GM23248 (cell line): ENCODE measurements around the gene ZNF503. TPM values are rescaled to one million over a fixed set of nuclear protein-coding genes. Genes with fewer than 3 reads are reported as not detected.

ENCODE experiments used
- DNase-seq: peaks from one replicate; pipeline ENCODE4 v3.0.0-alpha.2; 2015
- H2AFZ ChIP-seq: fragments of 200-600 bp; sonication (generic); 2 replicates; pipeline ENCODE4 v1.6.1; 2016; ENCODE audit warnings: antibody characterized with exemption
- H3F3A ChIP-seq: fragments of 200-600 bp; sonication (generic); 2 replicates; pipeline ENCODE4 v1.6.1; 2016; ENCODE audit warnings: mild to moderate bottlenecking, antibody characterized with exemption, mixed run types; ENCODE audit not compliant: insufficient read depth
- H3K27ac ChIP-seq: fragments of 200-600 bp; sonication (generic); 2 replicates; pipeline ENCODE4 v1.5.1; 2016; ENCODE audit warnings: mild to moderate bottlenecking
- H3K27me3 ChIP-seq: fragments of 200-600 bp; sonication (generic); replicated peaks from 2 replicates; pipeline ENCODE4 v1.6.1; 2016; ENCODE audit warnings: mild to moderate bottlenecking; ENCODE audit not compliant: insufficient read depth
- H3K36me3 ChIP-seq: fragments of 200-600 bp; sonication (generic); 2 replicates; pipeline ENCODE4 v1.6.1; 2016; ENCODE audit warnings: low read depth, mild to moderate bottlenecking
- H3K4me1 ChIP-seq: fragments of 200-600 bp; sonication (generic); 2 replicates; pipeline ENCODE4 v1.6.1; 2016; ENCODE audit warnings: mild to moderate bottlenecking; ENCODE audit not compliant: insufficient read depth
- H3K4me2 ChIP-seq: fragments of 200-600 bp; sonication (generic); one replicate; pipeline ENCODE4 v1.6.1; 2016; ENCODE audit warnings: mild to moderate bottlenecking; ENCODE audit not compliant: unreplicated experiment
- H3K4me3 ChIP-seq: fragments of 200-600 bp; sonication (generic); 2 replicates; pipeline ENCODE4 v1.5.1; 2016; ENCODE audit warnings: mild to moderate bottlenecking
- H3K79me2 ChIP-seq: fragments of 200-600 bp; sonication (generic); 2 replicates; pipeline ENCODE4 v1.6.1; 2016; ENCODE audit warnings: mild to moderate bottlenecking; ENCODE audit not compliant: insufficient read depth
- H3K9ac ChIP-seq: fragments of 200-600 bp; sonication (generic); 2 replicates; pipeline ENCODE4 v1.6.1; 2016; ENCODE audit warnings: mild to moderate bottlenecking
- H3K9me2 ChIP-seq: fragments of 200-600 bp; sonication (generic); 2 replicates; pipeline ENCODE4 v1.6.1; 2016; ENCODE audit warnings: mixed run types, mild to moderate bottlenecking, moderate library complexity; ENCODE audit not compliant: insufficient read depth
- H3K9me3 ChIP-seq: fragments of 200-600 bp; sonication (generic); one replicate; pipeline ENCODE4 v1.6.1; 2017; ENCODE audit warnings: low read depth
- H4K20me1 ChIP-seq: fragments of 200-600 bp; sonication (generic); 2 replicates; pipeline ENCODE4 v1.6.0; 2016; ENCODE audit not compliant: insufficient read depth
- EZH2 ChIP-seq: fragments of 200-600 bp; sonication (generic); IDR thresholded peaks from 2 replicates; pipeline ENCODE4 v1.6.1; 2018; ENCODE audit warnings: antibody characterized with exemption, mild to moderate bottlenecking; ENCODE audit not compliant: insufficient read depth, poor library complexity, severe bottlenecking
- EZH2phosphoT487 ChIP-seq: fragments of 200-600 bp; sonication (generic); IDR thresholded peaks from 2 replicates; pipeline ENCODE4 v1.6.1; 2018; ENCODE audit warnings: antibody characterized with exemption, moderate library complexity, mild to moderate bottlenecking, low read depth; ENCODE audit not compliant: insufficient read depth
- WGBS, 2 experiments: methylation state at CpG; one replicate each; pipeline ENCODE4 v1.1.6; 2015 to 2017; ENCODE audit warnings: low lambda C conversion rate in 2 of 2, low coverage in 1 of 2; ENCODE audit errors: missing lambda C conversion rate in 2 of 2; 5-methylcytosine and 5-hydroxymethylcytosine counted together
- in situ Hi-C: fragments of 300-500 bp; cut with MboI; formaldehyde crosslinking; loops from 2 replicates; pipeline ENCODE4 v1.15.0; 2020
- polyA plus RNA-seq: library from polyadenylated mRNA; unstranded; fragments of >200 nt; fragmentation: Nextera tagmentation; extraction: Ambion mirVana; gene quantifications from 2 replicates; pipeline ENCODE4 v1.2.1, GENCODE V29; 2016
- total RNA-seq: library from RNA; depleted of rRNA; stranded (reverse); fragments of >200 nt; shearing (Covaris generic); gene quantifications from 2 replicates; pipeline ENCODE4 v1.2.3, GENCODE V29; 2014

The ZNF503 gene
- total and polyA plus RNA-seq, 2 experiments from 2014 or later: 15.4 to 17.5 TPM

- H3K27ac ChIP-seq: peak overlapping the region; percentile 58
Observed at GRCh38 chr10:75358835-75359421, 42.6 kb downstream of the ZNF503 start.

GRCh38 chr10:75358132-75358531, 43.4 kb downstream of the ZNF503 start:
- no peaks in the 10 kb centered on the region for H4K20me1 ChIP-seq
- no peaks in the 10 kb centered on the region for H3K9me2 ChIP-seq
- H3K27me3 ChIP-seq: no peaks in the 10 kb centered on the region
- in situ Hi-C loops: no loop called here
- 98 to 100% methylated on average over 5 of the region's 5 CpGs for WGBS, 2 experiments
- H3K27ac ChIP-seq: peak overlapping the region; percentile 58; the same call in 1 of the 2 replicates
- H3F3A ChIP-seq: peaks cover 25% of the 10 kb centered on the region
- H3K4me2 ChIP-seq: peak overlapping the region; percentile 17
- DNase-seq: no peak
- no peaks in the 10 kb centered on the region for H3K9me3 ChIP-seq
- peaks cover 16% of the 10 kb centered on the region for H3K4me1 ChIP-seq
- H3K36me3 ChIP-seq: no peaks in the 10 kb centered on the region
- no peak overlapping the region for H3K9ac ChIP-seq
- no peaks in the 10 kb centered on the region for H3K79me2 ChIP-seq
- no peak for TF ChIP-seq EZH2phosphoT487
- no peak for TF ChIP-seq EZH2
- no peak overlapping the region for H2AFZ ChIP-seq
- H3K4me3 ChIP-seq: no peak overlapping the region

More at GRCh38 chr10:75358835-75359421, 42.6 kb downstream of the ZNF503 start:
- Histone ChIP-seq H3K36me3 (no peaks in the 10 kb centered on the region), H3K9me2 (no peaks in the 10 kb centered on the region), H3F3A (peaks cover 25% of the 10 kb centered on the region), H4K20me1 (no peaks in the 10 kb centered on the region), H3K4me1 (peaks cover 16% of the 10 kb centered on the region), H3K27me3 (no peaks in the 10 kb centered on the region), H3K79me2 (no peaks in the 10 kb centered on the region), H3K9me3 (no peaks in the 10 kb centered on the region), H3K4me2 (peak overlapping the region; percentile 55), H3K4me3 (no peak overlapping the region), H2AFZ (peak overlapping the region; percentile 32; the same call in 1 of the 2 replicates), H3K9ac (no peak overlapping the region; the same call in 1 of the 2 replicates)
- DNase-seq: peak; percentile 92
- in situ Hi-C loops: no loop called here
- 35 to 39% methylated on average over 6 of the region's 6 CpGs for WGBS, 2 experiments
- no peak for TF ChIP-seq EZH2phosphoT487
- TF ChIP-seq EZH2: no peak

GRCh38 chr10:75357500-75357899, 44.1 kb downstream of the ZNF503 start:
- Histone ChIP-seq H3K36me3 (no peaks in the 10 kb centered on the region), H3K27ac (no peak overlapping the region), H3K79me2 (no peaks in the 10 kb centered on the region), H3K9me2 (no peaks in the 10 kb centered on the region), H3K9me3 (no peaks in the 10 kb centered on the region), H3K4me2 (no peak overlapping the region), H3K4me3 (no peak overlapping the region), H4K20me1 (no peaks in the 10 kb centered on the region), H2AFZ (no peak overlapping the region), H3K27me3 (no peaks in the 10 kb centered on the region), H3K4me1 (peaks cover 16% of the 10 kb centered on the region), H3K9ac (no peak overlapping the region), H3F3A (peaks cover 25% of the 10 kb centered on the region)
- TF ChIP-seq EZH2phosphoT487: no peak
- no peak for TF ChIP-seq EZH2
- 96 to 99% methylated on average over 4 of the region's 4 CpGs for WGBS, 2 experiments
- in situ Hi-C loops: no loop called here
- DNase-seq: no peak

- TF ChIP-seq EZH2 (no peak), EZH2phosphoT487 (no peak)
- Histone ChIP-seq H3K36me3 (no peaks in the 10 kb centered on the region), H3K9ac (no peak overlapping the region), H2AFZ (no peak overlapping the region), H3K9me3 (no peaks in the 10 kb centered on the region), H3K4me1 (peaks cover 16% of the 10 kb centered on the region), H3F3A (peaks cover 25% of the 10 kb centered on the region), H3K9me2 (no peaks in the 10 kb centered on the region), H3K4me2 (no peak overlapping the region), H3K4me3 (no peak overlapping the region), H4K20me1 (no peaks in the 10 kb centered on the region), H3K79me2 (no peaks in the 10 kb centered on the region), H3K27me3 (no peaks in the 10 kb centered on the region), H3K27ac (no peak overlapping the region)
- in situ Hi-C loops: no loop called here
- 91 to 93% methylated on average over 6 of the region's 6 CpGs for WGBS, 2 experiments
- DNase-seq: no peak
Observed at GRCh38 chr10:75356484-75356883, 45.1 kb downstream of the ZNF503 start.
